Measurements from ENCODE around the gene ANXA6.

The ANXA6 gene

GRCh38 chr5:151123897-151124751 is 33.5 kb downstream of the ANXA6 start:
- Histone ChIP-seq H3K27me3 (ENCODE audit: low read depth, low read length) (no peaks in the 10 kb centered on the region), H3K36me3 (ENCODE audit: control insufficient read depth in 1 of 2, insufficient read depth in 2 of 2, low read length in 2 of 2) (peaks cover 65 to 77% of the 10 kb centered on the region in 2 donors), H3K4me1 (ENCODE audit: control insufficient read depth in 1 of 2, insufficient read depth in 2 of 2, low read length in 2 of 2) (peaks cover 0 to 28% of the 10 kb centered on the region in 2 donors), H3K9me3 (ENCODE audit: control insufficient read depth in 1 of 2, low read length in 2 of 2) (no peaks in the 10 kb centered on the region), H3K4me3 (ENCODE audit: low read depth in 1 of 2, low read length in 2 of 2) (no peak overlapping the region), H3K27ac (ENCODE audit: low read length) (no peak overlapping the region)

- Histone ChIP-seq H3K36me3 (ENCODE audit: control insufficient read depth in 1 of 2, insufficient read depth in 2 of 2, low read length in 2 of 2) (peaks cover 58 to 74% of the 10 kb centered on the region in 2 donors), H3K27ac (ENCODE audit: low read length) (no peak overlapping the region), H3K4me1 (ENCODE audit: control insufficient read depth in 1 of 2, insufficient read depth in 2 of 2, low read length in 2 of 2) (peaks cover 0 to 28% of the 10 kb centered on the region in 2 donors), H3K4me3 (ENCODE audit: low read depth in 1 of 2, low read length in 2 of 2) (no peak overlapping the region), H3K27me3 (ENCODE audit: low read depth, low read length) (no peaks in the 10 kb centered on the region), H3K9me3 (ENCODE audit: control insufficient read depth in 1 of 2, low read length in 2 of 2) (no peaks in the 10 kb centered on the region)
These were observed 34.8 kb downstream of the ANXA6 start for GRCh38 chr5:151122828-151123227.

- Histone ChIP-seq H3K27me3 (ENCODE audit: low read depth, low read length) (no peaks in the 10 kb centered on the region), H3K4me1 (ENCODE audit: control insufficient read depth in 1 of 2, insufficient read depth in 2 of 2, low read length in 2 of 2) (peaks cover 0 to 28% of the 10 kb centered on the region in 2 donors), H3K9me3 (ENCODE audit: control insufficient read depth in 1 of 2, low read length in 2 of 2) (no peaks in the 10 kb centered on the region), H3K27ac (ENCODE audit: low read length) (no peak overlapping the region), H3K4me3 (ENCODE audit: low read depth in 1 of 2, low read length in 2 of 2) (no peak overlapping the region), H3K36me3 (ENCODE audit: control insufficient read depth in 1 of 2, insufficient read depth in 2 of 2, low read length in 2 of 2) (peaks cover 61 to 77% of the 10 kb centered on the region in 2 donors)
These were observed 35.9 kb downstream of the ANXA6 start for GRCh38 chr5:151121665-151122064.

GRCh38 chr5:151121095-151121494 is 36.5 kb downstream of the ANXA6 start:
- H3K4me3 ChIP-seq (ENCODE audit: low read depth in 1 of 2, low read length in 2 of 2), result no peak overlapping the region
- H3K9me3 ChIP-seq (ENCODE audit: control insufficient read depth in 1 of 2, low read length in 2 of 2), result no peaks in the 10 kb centered on the region
- no peaks in the 10 kb centered on the region for H3K27me3 ChIP-seq (ENCODE audit: low read depth, low read length)
- H3K4me1 ChIP-seq (ENCODE audit: control insufficient read depth in 1 of 2, insufficient read depth in 2 of 2, low read length in 2 of 2), result peaks cover 0 to 24% of the 10 kb centered on the region in 2 donors
- H3K27ac ChIP-seq (ENCODE audit: low read length), result no peak overlapping the region
- H3K36me3 ChIP-seq (ENCODE audit: control insufficient read depth in 1 of 2, insufficient read depth in 2 of 2, low read length in 2 of 2), result peaks cover 59 to 83% of the 10 kb centered on the region in 2 donors

- Histone ChIP-seq H3K27me3 (ENCODE audit: low read depth, low read length) (no peaks in the 10 kb centered on the region), H3K27ac (ENCODE audit: low read length) (no peak overlapping the region), H3K4me1 (ENCODE audit: control insufficient read depth in 1 of 2, insufficient read depth in 2 of 2, low read length in 2 of 2) (peaks cover 0 to 14% of the 10 kb centered on the region in 2 donors), H3K36me3 (ENCODE audit: control insufficient read depth in 1 of 2, insufficient read depth in 2 of 2, low read length in 2 of 2) (peaks cover 52 to 68% of the 10 kb centered on the region in 2 donors), H3K9me3 (ENCODE audit: control insufficient read depth in 1 of 2, low read length in 2 of 2) (no peaks in the 10 kb centered on the region), H3K4me3 (ENCODE audit: low read depth in 1 of 2, low read length in 2 of 2) (no peak overlapping the region)
These were observed 38.5 kb downstream of the ANXA6 start for GRCh38 chr5:151118913-151119575.

GRCh38 chr5:151115272-151115905 is 42.2 kb downstream of the ANXA6 start:
- Histone ChIP-seq H3K27ac (ENCODE audit: low read length) (no peak overlapping the region), H3K27me3 (ENCODE audit: low read depth, low read length) (no peaks in the 10 kb centered on the region), H3K36me3 (ENCODE audit: control insufficient read depth in 1 of 2, insufficient read depth in 2 of 2, low read length in 2 of 2) (peaks cover 31 to 48% of the 10 kb centered on the region in 2 donors), H3K4me1 (ENCODE audit: control insufficient read depth in 1 of 2, insufficient read depth in 2 of 2, low read length in 2 of 2) (no peaks in the 10 kb centered on the region), H3K9me3 (ENCODE audit: control insufficient read depth in 1 of 2, low read length in 2 of 2) (no peaks in the 10 kb centered on the region), H3K4me3 (ENCODE audit: low read depth in 1 of 2, low read length in 2 of 2) (no peak overlapping the region)

- peaks cover under 1 to 7% of the 10 kb centered on the region in 2 donors for H3K4me1 ChIP-seq (ENCODE audit: control insufficient read depth in 1 of 2, insufficient read depth in 2 of 2, low read length in 2 of 2)
These were observed 43.9 kb downstream of the ANXA6 start for GRCh38 chr5:151113651-151114050.

GRCh38 chr5:151110992-151111391 is 46.6 kb downstream of the ANXA6 start:
- Histone ChIP-seq H3K36me3 (ENCODE audit: control insufficient read depth in 1 of 2, insufficient read depth in 2 of 2, low read length in 2 of 2) (peaks cover 40 to 44% of the 10 kb centered on the region in 2 donors), H3K9me3 (ENCODE audit: control insufficient read depth in 1 of 2, low read length in 2 of 2) (no peaks in the 10 kb centered on the region), H3K4me3 (ENCODE audit: low read depth in 1 of 2, low read length in 2 of 2) (no peak overlapping the region), H3K27ac (ENCODE audit: low read length) (no peak overlapping the region), H3K4me1 (ENCODE audit: control insufficient read depth in 1 of 2, insufficient read depth in 2 of 2, low read length in 2 of 2) (peaks cover 22 to 24% of the 10 kb centered on the region in 2 donors), H3K27me3 (ENCODE audit: low read depth, low read length) (no peaks in the 10 kb centered on the region)

More at GRCh38 chr5:151113651-151114050, 43.9 kb downstream of the ANXA6 start:
- Histone ChIP-seq H3K27ac (ENCODE audit: low read length) (no peak overlapping the region), H3K36me3 (ENCODE audit: control insufficient read depth in 1 of 2, insufficient read depth in 2 of 2, low read length in 2 of 2) (peaks cover 35 to 55% of the 10 kb centered on the region in 2 donors), H3K9me3 (ENCODE audit: control insufficient read depth in 1 of 2, low read length in 2 of 2) (no peaks in the 10 kb centered on the region), H3K4me3 (ENCODE audit: low read depth in 1 of 2, low read length in 2 of 2) (no peak overlapping the region), H3K27me3 (ENCODE audit: low read depth, low read length) (no peaks in the 10 kb centered on the region)

GRCh38 chr5:151110122-151110681 is 47.4 kb downstream of the ANXA6 start:
- no peaks in the 10 kb centered on the region for H3K27me3 ChIP-seq (ENCODE audit: low read depth, low read length)
- no peaks in the 10 kb centered on the region for H3K9me3 ChIP-seq (ENCODE audit: control insufficient read depth in 1 of 2, low read length in 2 of 2)
- H3K27ac ChIP-seq (ENCODE audit: low read length), result no peak overlapping the region
- H3K4me1 ChIP-seq (ENCODE audit: control insufficient read depth in 1 of 2, insufficient read depth in 2 of 2, low read length in 2 of 2), result peaks cover 24 to 30% of the 10 kb centered on the region in 2 donors
- no peak overlapping the region for H3K4me3 ChIP-seq (ENCODE audit: low read depth in 1 of 2, low read length in 2 of 2)
- H3K36me3 ChIP-seq (ENCODE audit: control insufficient read depth in 1 of 2, insufficient read depth in 2 of 2, low read length in 2 of 2), result peaks cover 40% of the 10 kb centered on the region in 2 donors

GRCh38 chr5:151108566-151108965 is 49.0 kb downstream of the ANXA6 start:
- peaks cover 24 to 42% of the 10 kb centered on the region in 2 donors for H3K4me1 ChIP-seq (ENCODE audit: control insufficient read depth in 1 of 2, insufficient read depth in 2 of 2, low read length in 2 of 2)
- H3K27ac ChIP-seq (ENCODE audit: low read length), result peak overlapping the region; percentile 41

More at GRCh38 chr5:151108566-151108965, 49.0 kb downstream of the ANXA6 start:
- Histone ChIP-seq H3K9me3 (ENCODE audit: control insufficient read depth in 1 of 2, low read length in 2 of 2) (no peaks in the 10 kb centered on the region), H3K4me3 (ENCODE audit: low read depth in 1 of 2, low read length in 2 of 2) (no peak overlapping the region), H3K27me3 (ENCODE audit: low read depth, low read length) (no peaks in the 10 kb centered on the region), H3K36me3 (ENCODE audit: control insufficient read depth in 1 of 2, insufficient read depth in 2 of 2, low read length in 2 of 2) (peaks cover 37 to 50% of the 10 kb centered on the region in 2 donors)
